SK-N-SH (cell line): ENCODE measurements around the gene GAL.

Experiments used
- CTCF ChIP-seq: fragments of 200-600 bp; sonication (generic); IDR thresholded peaks from 2 replicates; pipeline ENCODE4 v1.6.1; 2017; ENCODE audit warnings: antibody characterized with exemption, mild to moderate bottlenecking, moderate library complexity
- MAX ChIP-seq: IDR thresholded peaks from 2 replicates; pipeline ENCODE4 v1.4.0; 2012; ENCODE audit warnings: low read depth
- RAD21 ChIP-seq: IDR thresholded peaks from 2 replicates; pipeline ENCODE4 v1.6.1; 2012; ENCODE audit warnings: mild to moderate bottlenecking, low read length

GRCh38 chr11:68714060-68714856, 29.9 kb downstream of the GAL start:
- no peak for TF ChIP-seq RAD21
- no peak for TF ChIP-seq CTCF
- no peak for TF ChIP-seq MAX
